Measurements from ENCODE around the gene GALR3. TPM values are rescaled to one million over a fixed set of nuclear protein-coding genes. Genes with fewer than 3 reads are reported as not detected.
A peak's percentile ranks its signal among the peaks of the same experiment; 100 is the strongest.

The GALR3 gene
- total and polyA plus RNA-seq, 2 of the 4 experiments (the other 2 are of a cell fraction): not detected

DNA sequence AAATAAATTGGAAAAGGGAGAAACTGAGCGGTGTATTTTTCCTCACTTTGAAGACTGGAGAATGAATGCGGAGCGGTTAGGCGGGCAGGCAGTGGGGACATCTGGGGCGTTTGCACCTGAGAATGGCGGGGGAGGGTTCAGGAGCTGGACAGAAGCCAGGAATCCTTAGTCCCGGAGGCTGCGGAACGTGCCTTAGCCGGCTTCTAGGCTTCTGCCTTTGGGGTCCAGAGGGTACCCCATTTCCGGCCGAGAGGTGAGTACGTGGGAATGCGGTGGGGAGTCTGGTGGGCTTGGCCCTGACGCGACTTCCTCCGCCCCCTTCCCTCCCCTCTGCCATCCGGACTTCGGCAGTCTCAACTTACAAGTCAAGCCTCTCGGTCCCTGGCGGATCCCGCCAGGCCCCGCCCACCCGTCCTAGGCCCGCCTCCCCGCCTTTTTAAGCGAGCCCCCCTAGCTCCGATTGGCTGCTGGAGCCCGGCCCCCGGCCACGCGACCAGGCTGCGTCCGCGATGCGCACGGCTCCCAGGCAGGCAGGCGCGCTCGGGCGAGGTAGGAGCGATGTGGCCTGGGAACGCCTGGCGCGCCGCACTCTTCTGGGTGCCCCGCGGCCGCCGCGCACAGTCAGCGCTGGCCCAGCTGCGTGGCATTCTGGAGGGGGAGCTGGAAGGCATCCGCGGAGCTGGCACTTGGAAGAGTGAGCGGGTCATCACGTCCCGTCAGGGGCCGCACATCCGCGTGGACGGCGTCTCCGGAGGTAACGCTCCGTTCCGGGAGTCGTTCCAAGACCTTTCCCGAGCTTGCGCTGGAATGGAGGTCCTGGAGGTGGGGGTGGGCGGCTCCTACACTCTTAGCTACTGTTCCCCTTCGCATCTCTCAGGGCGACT lies 15.5 kb upstream of the GALR3 start, which contains the start of gene GCAT:
Gene GCAT, plus strand, starts transcription at position 525 of the 884 bp plus-strand sequence. Its CDS starts 34 bp downstream, at position 559.
- Histone ChIP-seq H4K8ac (ENCODE audit: low read depth in 2 of 2, low read length in 2 of 2) (peak within 1 kb of the TSS; percentile 9 to 15; a peak in 1 of 4 replicates), H3K56ac (ENCODE audit: extremely low read depth, insufficient read depth, low read length) (no peak within 1 kb of the TSS; the same call in 1 of the 2 replicates), H3K4me2 (ENCODE audit: low read depth, low read length) (peak within 1 kb of the TSS; percentile 91), H2BK15ac (ENCODE audit: low read depth, low read length) (no peak within 1 kb of the TSS), H2BK5ac (ENCODE audit: low read depth, low read length, poor library complexity, severe bottlenecking) (peak within 1 kb of the TSS; percentile 4), H3K23ac (ENCODE audit: low read depth, low read length) (peak within 1 kb of the TSS; percentile 93), H3K27me3 (ENCODE audit: control insufficient read depth, insufficient read depth, low read length) (no peaks in the 10 kb centered on the region), H4K20me1 (ENCODE audit: insufficient read depth, low read length) (peaks cover 8% of the 10 kb centered on the region; the same call in 1 of the 2 replicates), H2AFZ (replicated peaks; ENCODE audit: low read length, poor library complexity) (peak within 1 kb of the TSS; percentile 93), H4K91ac (ENCODE audit: insufficient read depth, low read depth, low read length) (no peak within 1 kb of the TSS; the same call in 1 of the 2 replicates), H3K9me3 (ENCODE audit: control insufficient read depth, insufficient read depth, low read length) (no peaks in the 10 kb centered on the region), H3K14ac (replicated peaks; ENCODE audit: low read depth, low read length) (peak within 1 kb of the TSS; percentile 62; the same call in 1 of the 2 replicates), H2AK5ac (ENCODE audit: low read depth, low read length) (peak within 1 kb of the TSS; percentile 22; the same call in 1 of the 2 replicates), H2AK9ac (replicated peaks; ENCODE audit: low read depth, low read length, poor library complexity) (peak within 1 kb of the TSS; percentile 73), H3K4me3 (ENCODE audit: insufficient read depth, low read depth, low read length) (peak within 1 kb of the TSS; percentile 77), H3K18ac (ENCODE audit: low read depth, low read length) (no peak within 1 kb of the TSS), H3K4ac (ENCODE audit: low read depth, low read length) (peak within 1 kb of the TSS; percentile 41), H3K4me1 (ENCODE audit: control insufficient read depth, insufficient read depth, low read length) (peaks cover 12% of the 10 kb centered on the region), H3K36me3 (ENCODE audit: control insufficient read depth, insufficient read depth, low read length) (no peaks in the 10 kb centered on the region), H3K79me1 (ENCODE audit: low read depth in 1 of 2, low read length in 2 of 2) (peaks cover 11 to 44% of the 10 kb centered on the region in 2 experiments; a peak in 3 of 4 replicates), H3K9me1 (ENCODE audit: insufficient read depth, low read length) (peaks cover 5% of the 10 kb centered on the region; the same call in 1 of the 2 replicates), H3K27ac (ENCODE audit: insufficient read depth, low read length) (peak within 1 kb of the TSS; percentile 42), H2BK120ac (ENCODE audit: low read depth, low read length) (no peak within 1 kb of the TSS), H3K9ac (ENCODE audit: low read depth, low read length) (peak within 1 kb of the TSS; percentile 59), H4K5ac (ENCODE audit: low read depth, low read length) (no peak within 1 kb of the TSS), H2BK20ac (ENCODE audit: low read depth, low read length) (no peak within 1 kb of the TSS)
- POLR2A ChIA-PET (ENCODE audit: unreplicated experiment): interaction anchor here (0.6 kb wide), 1 partner anchor 55 kb away, joined by 5 read pairs; no protein-coding TSS in a partner anchor
- 2% methylated on average over 28 of the region's 73 CpGs; no CpG with 5 or more reads in 1 of the 2 experiments for WGBS, 2 experiments (ENCODE audit: extremely low coverage in 2 of 2, insufficient read length in 1 of 2)
- dilution Hi-C loops (cut with HindIII; ENCODE audit: low sequenced_read_pairs, unreplicated experiment): no loop called here
- BruUV-seq (replicated peaks): no TSS peak
- peak; percentile 89 for ATAC-seq (ENCODE audit: low read depth)
- in situ Hi-C loops (cut with MboI; ENCODE audit: low sequenced_read_pairs): no loop called here
- TF ChIP-seq POLR2A (IDR thresholded peaks at IDR 0.05; ENCODE audit: low read depth, low read length) (peak; percentile 80), MXI1 (IDR thresholded peaks at IDR 0.05; ENCODE audit: borderline replicate concordance, low read depth, low read length) (peak; percentile 94), BHLHE40 (IDR thresholded peaks at IDR 0.05; ENCODE audit: low read depth, low read length) (peak; percentile 48; the same call in 1 of the 2 replicates), SMC3 (IDR thresholded peaks at IDR 0.05; ENCODE audit: low read depth, low read length) (no peak)
- TF ChIP-seq, protein P1, sequence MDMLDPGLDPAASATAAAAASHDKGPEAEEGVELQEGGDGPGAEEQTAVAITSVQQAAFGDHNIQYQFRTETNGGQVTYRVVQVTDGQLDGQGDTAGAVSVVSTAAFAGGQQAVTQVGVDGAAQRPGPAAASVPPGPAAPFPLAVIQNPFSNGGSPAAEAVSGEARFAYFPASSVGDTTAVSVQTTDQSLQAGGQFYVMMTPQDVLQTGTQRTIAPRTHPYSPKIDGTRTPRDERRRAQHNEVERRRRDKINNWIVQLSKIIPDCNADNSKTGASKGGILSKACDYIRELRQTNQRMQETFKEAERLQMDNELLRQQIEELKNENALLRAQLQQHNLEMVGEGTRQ (IDR thresholded peaks at IDR 0.05; ENCODE audit: low read depth, low read length): peak; percentile 73
- peak; percentile 95 for DNase-seq
- intact Hi-C loops (cut with micrococcal nuclease): loop anchor here (5.0 kb wide), 1 partner anchor 35 kb away; the partner anchor contains the start of gene ANKRD54
- CTCF ChIA-PET: interaction anchor here (1.0 to 3.2 kb wide), 3 partner anchors 10 to 165 kb away, joined by 3 to 10 read pairs (median 3); no protein-coding TSS in a partner anchor

Data from IMR-90 (cell line).